ENCODE data around the gene STK24. TPM values are rescaled to one million over a fixed set of nuclear protein-coding genes. Genes with fewer than 3 reads are reported as not detected.

STK24 gene
- total RNA-seq, 1 donor from 2014 or later, result 168 TPM

- FAIRE-seq (no peak), DNase-seq (ENCODE audit: low read depth) (no peak)
- Histone ChIP-seq H3K27me3 (ENCODE audit: control insufficient read depth, insufficient read depth, low read length) (no peaks in the 10 kb centered on the region), H3K36me3 (ENCODE audit: control insufficient read depth, insufficient read depth, low read length) (peaks cover 11% of the 10 kb centered on the region), H3K4me3 (ENCODE audit: low read depth, low read length) (no peak overlapping the region)
- TF ChIP-seq CTCF (IDR thresholded peaks at IDR 0.05; ENCODE audit: insufficient read depth, low read length, severe bottlenecking), result no peak
Observed at GRCh38 chr13:98514288-98514687, 62.6 kb downstream of the STK24 start.

- TF ChIP-seq CTCF (IDR thresholded peaks at IDR 0.05; ENCODE audit: insufficient read depth, low read length, severe bottlenecking), result no peak
- Histone ChIP-seq H3K36me3 (ENCODE audit: control insufficient read depth, insufficient read depth, low read length) (peaks cover 11% of the 10 kb centered on the region), H3K4me3 (ENCODE audit: low read depth, low read length) (no peak overlapping the region), H3K27me3 (ENCODE audit: control insufficient read depth, insufficient read depth, low read length) (no peaks in the 10 kb centered on the region)
- no peak for FAIRE-seq
- peak; percentile 35 for DNase-seq (ENCODE audit: low read depth)
Observed at GRCh38 chr13:98513837-98514236, 63.1 kb downstream of the STK24 start.

- DNase-seq (ENCODE audit: low read depth) (no peak), FAIRE-seq (no peak)
- Histone ChIP-seq H3K4me3 (ENCODE audit: low read depth, low read length) (no peak overlapping the region), H3K27me3 (ENCODE audit: control insufficient read depth, insufficient read depth, low read length) (no peaks in the 10 kb centered on the region), H3K36me3 (ENCODE audit: control insufficient read depth, insufficient read depth, low read length) (peaks cover 9% of the 10 kb centered on the region)
- no peak for TF ChIP-seq CTCF (IDR thresholded peaks at IDR 0.05; ENCODE audit: insufficient read depth, low read length, severe bottlenecking)
Observed at GRCh38 chr13:98512774-98513665, 63.9 kb downstream of the STK24 start.

GRCh38 chr13:98511435-98511834 is 65.5 kb downstream of the STK24 start:
- Histone ChIP-seq H3K27me3 (ENCODE audit: control insufficient read depth, insufficient read depth, low read length) (no peaks in the 10 kb centered on the region), H3K4me3 (ENCODE audit: low read depth, low read length) (no peak overlapping the region), H3K36me3 (ENCODE audit: control insufficient read depth, insufficient read depth, low read length) (peaks cover 9% of the 10 kb centered on the region)
- DNase-seq (ENCODE audit: low read depth), result no peak
- FAIRE-seq, result no peak
- TF ChIP-seq CTCF (IDR thresholded peaks at IDR 0.05; ENCODE audit: insufficient read depth, low read length, severe bottlenecking), result no peak

DNA sequence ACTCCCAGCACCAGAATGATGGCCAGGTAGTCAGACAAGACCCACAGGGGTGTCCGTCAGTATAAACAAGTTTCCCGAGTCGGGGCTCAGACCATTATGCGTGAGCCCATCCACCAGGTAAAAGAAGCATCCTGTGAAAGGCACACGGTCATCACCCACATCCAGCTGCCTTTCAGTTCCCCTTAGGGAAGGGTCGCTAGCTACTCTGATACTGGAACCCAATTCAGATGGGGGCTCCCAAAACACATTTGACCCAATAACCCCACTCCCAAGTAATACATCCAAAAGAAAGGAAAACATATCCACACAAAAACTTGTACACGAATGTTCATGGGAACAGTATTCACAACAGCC is 66.8 kb downstream of the STK24 start:
- Histone ChIP-seq H3K27me3 (ENCODE audit: control insufficient read depth, insufficient read depth, low read length) (no peaks in the 10 kb centered on the region), H3K36me3 (ENCODE audit: control insufficient read depth, insufficient read depth, low read length) (peaks cover 6% of the 10 kb centered on the region), H3K4me3 (ENCODE audit: low read depth, low read length) (no peak overlapping the region)
- no peak for TF ChIP-seq CTCF (IDR thresholded peaks at IDR 0.05; ENCODE audit: insufficient read depth, low read length, severe bottlenecking)
- FAIRE-seq (no peak), DNase-seq (ENCODE audit: low read depth) (no peak)
